Spinal cord (tissue), 10 donors: ENCODE data around the gene IMPA2. TPM values are rescaled to one million over a fixed set of nuclear protein-coding genes. Genes with fewer than 3 reads are reported as not detected.

Source experiments
- DNase-seq, 6 donors: peaks; one replicate each; pipeline versions ENCODE4 v3.0.0 to v3.0.0-alpha.2; 2013 to 2015; ENCODE audit warnings: low spot score in 6 of 6, low read depth in 4 of 6
- H3K27ac ChIP-seq: one replicate; pipeline ENCODE4 v1.5.1; 2013; ENCODE audit warnings: low read depth, low read length, control low read depth
- H3K27me3 ChIP-seq: one replicate; pipeline ENCODE4 v1.6.1; 2013; ENCODE audit warnings: low read length; ENCODE audit not compliant: control insufficient read depth, insufficient read depth
- H3K36me3 ChIP-seq: one replicate; pipeline ENCODE4 v1.6.1; 2013; ENCODE audit warnings: low read length; ENCODE audit not compliant: control insufficient read depth, insufficient read depth
- H3K4me1 ChIP-seq: one replicate; pipeline ENCODE4 v1.6.1; 2013; ENCODE audit warnings: low read length; ENCODE audit not compliant: control insufficient read depth, insufficient read depth
- H3K4me3 ChIP-seq: one replicate; pipeline ENCODE4 v1.5.1; 2013; ENCODE audit warnings: low read depth, low read length, control low read depth
- H3K9me3 ChIP-seq: one replicate; pipeline ENCODE4 v1.6.1; 2013; ENCODE audit warnings: low read length; ENCODE audit not compliant: control insufficient read depth, insufficient read depth
- WGBS: methylation state at CpG from one replicate; pipeline ENCODE4 v1.1.5; 2013; ENCODE audit warnings: missing lambda C conversion rate; ENCODE audit not compliant: insufficient coverage; 5-methylcytosine and 5-hydroxymethylcytosine counted together
- polyA plus RNA-seq, 2 donors: library from polyadenylated mRNA; unstranded; fragments of 120-200 nt; gene quantifications; one replicate each; pipeline ENCODE4 v1.2.1, GENCODE V29; 2013; ENCODE audit not compliant: insufficient read length in 2 of 2
- total RNA-seq, 2 donors: library from RNA; depleted of rRNA in 1 of 2; stranded (reverse); fragments of 120-200 nt in 1 of 2; fragments of >200 nt in 1 of 2; gene quantifications; one replicate each; pipeline versions ENCODE4 v1.2.3 to v1.2.4, GENCODE V29; 2013 to 2014
- donor health status: healthy.

Gene IMPA2
- total and polyA plus RNA-seq, 4 donors: 7.3 to 19.6 (median 9.7) TPM

DNA sequence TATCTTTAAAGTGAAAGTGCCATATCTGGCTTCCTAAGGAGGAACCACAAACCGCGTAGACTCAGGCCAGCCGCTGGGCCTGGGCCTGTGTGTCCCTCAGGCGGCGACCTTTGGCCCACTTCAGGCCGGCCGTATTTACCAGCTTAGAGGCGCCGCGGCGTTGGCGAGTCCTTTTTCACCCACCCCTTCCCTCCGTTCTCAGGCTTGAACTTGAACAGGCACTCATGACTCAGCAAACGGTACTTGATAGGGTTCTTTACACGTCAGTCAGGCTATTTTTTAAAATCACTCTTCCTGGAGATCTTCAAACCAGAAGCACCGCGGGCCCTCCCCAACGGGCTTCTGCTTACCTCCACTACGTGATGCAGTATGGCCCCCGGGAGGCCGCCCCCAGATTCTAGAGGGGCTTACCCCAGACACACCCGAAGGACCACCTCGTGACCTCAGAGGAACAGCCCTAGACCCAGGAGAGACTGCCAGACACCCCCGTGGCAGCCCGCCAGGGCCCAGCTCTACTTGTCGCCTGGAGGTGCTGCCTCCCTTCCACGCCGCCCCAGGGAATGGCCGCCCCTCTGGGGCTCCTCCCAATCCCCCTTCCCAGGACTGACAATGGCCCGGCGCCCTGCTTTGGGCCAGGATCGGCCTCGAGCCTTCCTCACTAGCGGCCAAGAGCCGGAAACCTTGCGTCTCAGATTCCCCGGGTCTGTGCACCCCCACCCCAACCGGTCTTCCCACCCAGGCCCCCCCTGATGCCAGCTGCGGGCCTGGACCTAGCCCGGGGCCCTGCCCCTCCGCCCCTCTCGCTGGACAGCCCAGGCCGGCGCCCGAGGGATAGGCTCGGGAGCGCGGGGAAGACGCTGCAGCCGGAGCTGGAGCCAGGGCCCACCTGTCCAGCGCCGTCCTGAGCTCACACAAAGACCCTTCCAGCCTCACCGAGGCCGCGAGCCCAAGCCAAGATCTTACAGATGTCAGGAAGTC lies 33.8 kb upstream of the IMPA2 start:
- H3K27ac ChIP-seq: peak overlapping the region; percentile 69

DNA sequence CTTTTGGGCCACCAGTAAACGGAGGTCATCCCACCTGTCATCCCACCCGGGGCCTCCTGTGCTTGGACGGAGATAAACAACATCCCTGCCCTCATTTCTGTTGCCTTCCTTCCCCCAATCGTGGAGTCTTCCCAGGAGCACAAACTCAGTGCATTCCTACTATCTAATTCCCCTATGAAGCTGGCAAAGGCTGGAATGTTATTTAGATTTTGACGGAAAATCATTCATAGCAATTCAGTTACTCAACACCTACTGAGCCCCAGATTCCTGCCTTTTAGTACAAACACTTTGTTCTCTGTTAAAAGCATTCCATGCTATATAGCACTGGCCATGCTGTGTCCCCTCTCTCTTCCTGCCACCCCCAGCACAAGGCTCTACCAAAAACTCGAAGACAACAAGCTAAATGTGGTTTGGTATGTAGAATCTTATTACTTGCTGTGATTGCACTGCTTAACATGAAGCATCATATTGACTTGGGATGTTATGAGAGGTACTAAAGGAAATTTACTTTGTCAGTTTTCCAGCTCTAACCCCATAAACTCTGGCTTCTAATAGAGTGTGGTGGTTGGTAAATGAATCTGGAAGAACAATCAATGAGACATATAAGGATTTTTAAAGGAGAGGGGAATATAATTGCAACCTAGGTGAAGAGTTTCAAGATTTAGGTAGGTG lies 32.3 kb upstream of the IMPA2 start:
- Histone ChIP-seq H3K36me3 (no peaks in the 10 kb centered on the region), H3K27me3 (peaks cover 7% of the 10 kb centered on the region), H3K27ac (no peak overlapping the region), H3K4me1 (peaks cover 22% of the 10 kb centered on the region), H3K4me3 (no peak overlapping the region), H3K9me3 (no peaks in the 10 kb centered on the region)
- peak in 1 of 6 donors; percentile 11 for DNase-seq
- 76% methylated on average over 3 of the region's 6 CpGs for WGBS

More for the DNA sequence above, 33.8 kb upstream of the IMPA2 start:
- H3K4me3 ChIP-seq: peak overlapping the region; percentile 44
- H3K36me3 ChIP-seq: no peaks in the 10 kb centered on the region
- peaks cover 22% of the 10 kb centered on the region for H3K4me1 ChIP-seq
- H3K27me3 ChIP-seq: peaks cover 7% of the 10 kb centered on the region
- no peaks in the 10 kb centered on the region for H3K9me3 ChIP-seq
- peak in 5 of 6 donors; percentile 27 to 88 (median 54) for DNase-seq
- 6% methylated on average over 50 of the region's 55 CpGs for WGBS

DNA sequence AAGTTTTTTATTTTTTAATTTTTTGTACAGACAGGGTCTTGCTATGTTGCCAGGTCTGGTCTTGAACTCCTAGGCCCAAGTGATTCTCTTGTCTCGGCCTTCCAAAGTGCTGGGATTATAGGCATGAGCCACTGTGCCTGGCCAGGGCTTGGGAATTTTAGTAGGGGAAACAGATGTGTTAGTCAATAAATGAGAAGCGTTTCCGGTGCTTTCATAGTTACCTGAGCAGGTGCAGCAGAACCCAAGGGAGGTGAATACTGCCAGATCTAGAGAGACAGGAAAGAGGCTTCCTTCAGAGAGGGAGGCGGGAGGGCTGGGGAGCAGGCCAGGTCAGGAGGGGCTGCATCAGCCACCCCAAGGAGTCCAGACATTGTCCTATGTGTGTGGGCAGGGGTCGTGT lies 30.5 kb upstream of the IMPA2 start:
- no peaks in the 10 kb centered on the region for H3K9me3 ChIP-seq
- no peak overlapping the region for H3K4me3 ChIP-seq
- DNase-seq: no peak
- peaks cover 7% of the 10 kb centered on the region for H3K27me3 ChIP-seq
- H3K27ac ChIP-seq: no peak overlapping the region
- 63% methylated on average over 3 of the region's 5 CpGs for WGBS
- H3K36me3 ChIP-seq: no peaks in the 10 kb centered on the region
- peaks cover 25% of the 10 kb centered on the region for H3K4me1 ChIP-seq

DNA sequence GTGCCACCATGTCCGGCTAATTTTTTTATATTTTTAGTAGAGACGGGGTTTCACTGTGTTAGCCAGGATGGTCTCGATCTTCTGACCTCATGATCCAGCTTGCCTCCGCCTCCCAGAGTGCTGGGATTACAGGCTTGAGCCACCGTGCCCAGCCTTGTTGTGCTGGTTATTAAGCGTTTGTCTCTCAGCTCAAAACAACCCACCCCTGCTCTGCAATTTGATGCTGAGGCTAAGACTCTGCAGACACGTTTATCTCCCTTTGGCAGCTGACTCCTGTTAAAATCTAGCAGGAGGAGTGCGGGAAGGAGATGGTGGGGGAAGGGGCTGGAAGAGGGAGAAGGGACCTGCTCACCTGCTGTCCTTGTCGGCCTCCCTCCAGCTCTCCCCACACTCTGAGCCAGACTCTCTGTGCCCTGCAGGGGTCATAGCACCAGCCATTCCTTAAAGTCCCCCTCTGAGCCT lies 29.9 kb upstream of the IMPA2 start:
- DNase-seq: no peak

DNA sequence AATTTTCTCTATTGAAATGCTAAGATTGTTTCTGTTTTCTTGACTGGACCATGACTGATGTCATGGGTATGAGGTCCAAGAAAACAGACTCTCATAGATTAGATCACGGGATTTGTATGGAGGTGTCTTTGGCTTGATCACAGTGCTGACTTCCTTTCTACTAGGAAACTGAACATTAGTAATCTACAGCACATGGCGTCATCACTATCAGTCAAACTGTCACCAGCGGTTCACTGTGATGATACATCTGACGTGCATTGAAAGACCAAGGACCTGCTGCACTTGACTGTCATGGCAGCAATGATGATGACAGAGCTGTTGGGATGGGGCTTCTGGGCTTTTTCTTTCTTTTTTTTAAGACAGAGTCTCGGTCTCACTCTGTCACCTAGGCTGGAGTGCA lies 28.2 kb upstream of the IMPA2 start:
- Histone ChIP-seq H3K27ac (no peak overlapping the region), H3K27me3 (no peaks in the 10 kb centered on the region), H3K36me3 (no peaks in the 10 kb centered on the region), H3K4me1 (peaks cover 7% of the 10 kb centered on the region), H3K9me3 (no peaks in the 10 kb centered on the region), H3K4me3 (no peak overlapping the region)
- no peak for DNase-seq
- WGBS: no CpG with 5 or more reads among the region's 5 CpGs

More for the DNA sequence above, 29.9 kb upstream of the IMPA2 start:
- Histone ChIP-seq H3K4me3 (no peak overlapping the region), H3K36me3 (no peaks in the 10 kb centered on the region), H3K27ac (no peak overlapping the region), H3K9me3 (no peaks in the 10 kb centered on the region), H3K4me1 (peaks cover 22% of the 10 kb centered on the region), H3K27me3 (peaks cover 7% of the 10 kb centered on the region)
- 0% methylated on average over 1 of the region's 9 CpGs for WGBS

DNA sequence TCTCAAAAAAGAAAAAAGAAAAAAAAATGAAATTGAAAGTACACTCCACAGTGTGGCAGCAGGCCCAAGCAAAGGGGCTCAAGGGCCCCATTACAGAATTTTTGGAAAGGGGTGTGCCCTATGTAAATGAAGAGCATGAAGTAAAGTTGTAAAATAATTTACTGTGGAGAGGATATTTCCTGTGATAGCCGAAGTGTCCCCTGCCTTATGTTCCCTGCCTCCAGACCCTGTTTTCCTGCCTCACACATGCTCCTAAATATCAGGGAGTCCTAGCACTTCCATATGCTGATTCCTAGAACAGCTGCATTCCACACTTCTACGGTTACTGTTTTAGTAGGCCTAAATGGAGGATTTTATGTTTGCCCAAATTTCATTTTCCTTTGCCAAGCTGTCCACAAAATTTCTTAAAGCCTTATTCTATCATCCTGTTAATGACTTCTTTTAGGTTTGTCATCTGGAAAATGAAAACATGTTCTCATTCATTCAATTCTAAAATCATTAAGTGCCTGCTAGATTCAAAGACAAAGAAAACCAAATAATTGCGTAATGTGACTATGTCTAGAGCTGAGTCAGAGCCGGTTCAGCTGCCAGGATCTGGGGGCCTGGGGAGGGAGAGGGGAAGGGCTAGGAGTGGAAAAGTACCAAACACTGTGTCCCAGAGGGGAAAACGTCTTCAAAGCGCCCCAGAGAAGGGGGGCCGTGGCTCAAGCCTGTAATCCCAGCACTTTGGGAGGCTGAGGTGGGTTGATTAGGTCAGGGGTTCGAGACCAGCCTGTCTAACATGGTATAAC lies 25.9 kb upstream of the IMPA2 start:
- H3K27me3 ChIP-seq: no peaks in the 10 kb centered on the region
- H3K9me3 ChIP-seq: no peaks in the 10 kb centered on the region
- peak overlapping the region; percentile 33 for H3K27ac ChIP-seq
- peak in 2 of 6 donors; percentile 23 to 81 for DNase-seq
- H3K36me3 ChIP-seq: no peaks in the 10 kb centered on the region
- H3K4me1 ChIP-seq: peaks cover 7% of the 10 kb centered on the region
- 50% methylated on average over 3 of the region's 8 CpGs for WGBS
- no peak overlapping the region for H3K4me3 ChIP-seq

DNA sequence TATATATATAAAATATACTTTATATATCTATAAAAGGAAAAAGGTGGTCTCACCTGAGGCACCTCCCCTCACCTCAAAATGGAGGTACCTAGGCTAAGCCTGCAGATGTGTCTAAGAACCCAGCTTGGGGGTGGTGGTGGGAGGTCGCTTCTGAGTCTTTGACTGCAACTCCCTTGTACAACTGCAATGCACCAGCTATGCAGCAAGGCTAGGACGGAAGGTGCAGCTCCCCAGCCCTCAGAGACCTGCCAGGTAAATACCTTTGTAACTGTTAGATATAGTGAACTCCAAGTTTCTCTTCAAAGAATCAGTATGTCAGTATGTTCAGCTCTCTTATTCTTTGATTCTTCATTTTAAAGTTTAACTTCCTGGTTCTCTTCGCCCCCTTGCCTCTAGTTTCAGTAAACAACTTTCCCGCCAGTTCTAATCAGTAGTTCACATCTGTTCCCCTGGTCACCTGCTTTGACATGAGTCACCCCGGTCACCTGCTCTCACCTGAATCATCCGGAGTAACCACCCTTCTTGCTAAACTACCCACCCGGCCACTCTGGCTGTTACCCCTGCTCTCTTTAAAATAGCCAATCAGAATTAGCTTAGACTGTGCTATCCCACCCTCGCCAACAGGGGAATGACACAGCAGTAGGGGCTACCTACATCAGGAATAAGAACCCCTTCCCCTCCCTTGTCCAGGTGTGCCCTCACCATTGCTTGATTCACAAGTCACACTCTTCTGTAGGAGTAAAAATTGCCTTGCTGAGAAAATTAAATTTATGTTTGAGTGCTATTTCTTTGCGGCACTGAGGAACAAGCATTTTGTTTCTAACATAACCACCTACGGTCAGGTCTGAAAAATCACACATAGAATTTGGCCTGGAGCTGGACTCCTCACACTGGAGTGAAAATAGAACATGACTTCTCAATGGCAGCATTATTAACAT lies 24.7 kb upstream of the IMPA2 start:
- no peak for DNase-seq
- Histone ChIP-seq H3K27ac (no peak overlapping the region), H3K9me3 (no peaks in the 10 kb centered on the region), H3K4me1 (peaks cover 5% of the 10 kb centered on the region), H3K4me3 (no peak overlapping the region), H3K27me3 (no peaks in the 10 kb centered on the region), H3K36me3 (no peaks in the 10 kb centered on the region)
- 87% methylated on average over 5 of the region's 10 CpGs for WGBS

DNA sequence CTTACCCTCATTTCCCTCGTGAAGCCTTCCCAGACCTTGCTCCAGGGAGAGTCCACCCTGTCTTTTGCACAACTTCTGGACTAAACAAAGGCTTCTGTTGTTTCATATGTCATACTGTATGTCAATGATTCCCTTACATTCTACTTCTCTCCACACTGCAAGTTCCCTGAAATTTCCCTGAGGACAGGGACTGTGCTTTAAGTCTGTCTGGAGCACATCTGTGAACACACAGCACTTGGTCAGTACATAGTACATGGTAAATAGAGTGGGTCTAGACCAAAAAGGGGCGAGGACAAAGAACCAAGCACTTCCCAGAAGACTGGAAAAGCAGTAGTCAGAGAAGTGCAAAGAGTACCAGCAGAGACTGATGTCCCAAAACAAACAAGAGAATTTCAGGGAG lies 23.7 kb upstream of the IMPA2 start:
- no peak overlapping the region for H3K4me3 ChIP-seq
- no CpG with 5 or more reads among the region's 2 CpGs for WGBS
- H3K36me3 ChIP-seq: no peaks in the 10 kb centered on the region
- H3K27me3 ChIP-seq: no peaks in the 10 kb centered on the region
- no peak for DNase-seq
- no peaks in the 10 kb centered on the region for H3K9me3 ChIP-seq
- H3K27ac ChIP-seq: no peak overlapping the region
- H3K4me1 ChIP-seq: peaks cover 5% of the 10 kb centered on the region
